ENCODE data around the gene PRKAR1B.

- TF ChIP-seq CTCF (IDR thresholded peaks at IDR 0.05) (no peak), POLR2A (IDR thresholded peaks at IDR 0.05) (no peak), EP300 (IDR thresholded peaks at IDR 0.05) (no peak), POLR2AphosphoS5 (IDR thresholded peaks at IDR 0.05) (no peak)
Observed at GRCh38 chr7:548401-548800, 178.7 kb downstream of the PRKAR1B start.

Data from stomach (tissue), 4 donors.